Activated naive CD4-positive, alpha-beta T cell treated with anti-CD3 and anti-CD28 coated beads for 36 hours (primary cell): ENCODE measurements around the gene NOTCH2. TPM values are rescaled to one million over a fixed set of nuclear protein-coding genes. Genes with fewer than 3 reads are reported as not detected.
A peak's percentile ranks its signal among the peaks of the same experiment; 100 is the strongest.

Experiments used
- CTCF ChIA-PET: fragments of 350-600 bp; sonication (Branson Sonifier 250); formaldehyde crosslinking; loops from one replicate; lab custom pipeline; 2021; ENCODE audit warnings: antibody characterized with exemption; lab: Charles Lee
- DNase-seq: peaks from one replicate; pipeline ENCODE4 v3.0.0-alpha.2; 2020
- H3K27ac Mint-ChIP-seq: one replicate; pipeline ENCODE4 v1.8.0; 2021; ENCODE audit warnings: mild to moderate bottlenecking, mixed read lengths
- H3K27me3 Mint-ChIP-seq: one replicate; pipeline ENCODE4 v1.8.0; 2021; ENCODE audit warnings: low read depth, mixed read lengths
- H3K36me3 Mint-ChIP-seq: one replicate; pipeline ENCODE4 v1.8.0; 2021; ENCODE audit warnings: low read depth, mixed read lengths
- H3K4me1 Mint-ChIP-seq: one replicate; pipeline ENCODE4 v1.8.0; 2021; ENCODE audit warnings: low read depth, mixed read lengths
- H3K4me3 Mint-ChIP-seq: one replicate; pipeline ENCODE4 v1.8.0; 2021; ENCODE audit warnings: mild to moderate bottlenecking, moderate library complexity, mixed read lengths
- H3K9me3 Mint-ChIP-seq: one replicate; pipeline ENCODE4 v1.8.0; 2021; ENCODE audit warnings: mixed read lengths
- intact Hi-C: fragments of 100-400 bp; cut with micrococcal nuclease; formaldehyde crosslinking; loops from one replicate; pipeline ENCODE4 v1.15.1; 2023
- total RNA-seq, 2 experiments: library from RNA; stranded (reverse); gene quantifications; one replicate each; pipeline ENCODE4 v1.2.3, GENCODE V29; 2021

Gene NOTCH2
- total RNA-seq, 2 experiments from 2014 or later, result 43.9 to 45.6 TPM

DNA sequence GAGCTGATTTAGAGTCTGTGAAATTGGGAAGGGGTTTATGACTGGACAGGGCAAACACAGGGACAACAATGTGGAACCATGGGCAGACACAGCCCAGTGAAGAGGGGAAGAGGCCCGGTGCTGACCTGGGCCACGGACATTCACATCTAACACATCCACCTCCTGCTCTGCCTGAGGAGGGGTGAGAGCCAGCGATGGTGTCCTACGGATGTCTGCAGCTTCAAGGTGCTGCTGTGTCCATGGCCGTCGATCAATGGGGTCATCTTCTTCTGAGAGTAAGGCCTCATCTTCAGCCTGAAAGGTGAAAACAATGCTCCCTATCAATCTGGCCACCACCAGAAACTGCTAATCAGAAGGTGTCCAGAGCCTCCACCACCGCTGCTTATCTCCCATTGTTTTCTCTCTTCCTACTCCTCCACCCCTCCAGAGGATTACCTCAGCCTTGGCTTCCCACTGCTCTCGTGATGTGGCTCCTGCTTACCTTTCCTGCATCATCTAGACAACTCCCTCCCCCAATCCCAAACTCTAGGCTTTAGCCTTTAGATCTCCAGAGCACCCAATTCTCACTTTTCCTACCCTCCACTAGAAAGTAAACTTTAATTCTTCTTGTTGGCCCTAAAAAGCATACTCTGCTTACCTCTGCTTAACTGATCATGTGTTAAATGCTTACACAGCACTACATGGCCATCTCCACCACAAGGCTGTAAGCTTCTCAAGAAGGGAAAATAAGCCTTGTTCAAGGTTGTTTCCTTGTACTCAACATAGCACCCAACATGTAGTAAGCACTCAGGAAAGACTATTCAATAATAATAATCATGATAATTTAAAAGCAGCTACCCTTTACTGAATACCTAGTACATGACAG lies 149.1 kb downstream of the NOTCH2 start:
- Mint-ChIP-seq H3K4me3 (no peak overlapping the region), H3K9me3 (no peaks in the 10 kb centered on the region), H3K4me1 (no peaks in the 10 kb centered on the region), H3K36me3 (peaks cover 45% of the 10 kb centered on the region), H3K27me3 (no peaks in the 10 kb centered on the region), H3K27ac (no peak overlapping the region)
- CTCF ChIA-PET, result interaction anchor here (0.7 kb wide), 1 partner anchor 51 kb away, joined by 3 read pairs; no protein-coding TSS in a partner anchor
- DNase-seq, result no peak
- intact Hi-C loops, result no loop called here

DNA sequence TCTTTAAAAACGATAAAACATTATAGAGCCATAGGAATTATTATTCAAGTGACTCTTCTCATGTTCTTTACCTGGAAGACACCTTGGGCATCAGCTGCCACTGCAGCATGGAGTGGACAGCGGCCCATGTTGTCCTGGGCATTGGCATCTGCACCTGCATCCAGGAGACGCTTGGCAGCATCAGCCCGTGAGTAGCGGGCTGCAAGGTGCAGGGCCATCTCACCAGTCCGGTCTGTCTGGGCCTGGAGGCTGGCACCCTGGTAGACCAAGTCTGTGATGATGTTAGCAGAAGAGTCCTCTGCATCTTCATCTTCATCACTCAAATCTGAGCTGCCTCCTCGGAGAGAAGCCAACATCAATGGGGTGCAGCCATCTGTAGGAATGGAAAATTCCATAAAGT lies 150.2 kb downstream of the NOTCH2 start:
- H3K4me3 Mint-ChIP-seq, result no peak overlapping the region
- no peak for DNase-seq
- no peaks in the 10 kb centered on the region for H3K27me3 Mint-ChIP-seq
- no peaks in the 10 kb centered on the region for H3K4me1 Mint-ChIP-seq
- CTCF ChIA-PET, result no interaction called here
- intact Hi-C loops, result no loop called here
- no peak overlapping the region for H3K27ac Mint-ChIP-seq
- H3K9me3 Mint-ChIP-seq, result no peaks in the 10 kb centered on the region
- H3K36me3 Mint-ChIP-seq, result peaks cover 49% of the 10 kb centered on the region

DNA sequence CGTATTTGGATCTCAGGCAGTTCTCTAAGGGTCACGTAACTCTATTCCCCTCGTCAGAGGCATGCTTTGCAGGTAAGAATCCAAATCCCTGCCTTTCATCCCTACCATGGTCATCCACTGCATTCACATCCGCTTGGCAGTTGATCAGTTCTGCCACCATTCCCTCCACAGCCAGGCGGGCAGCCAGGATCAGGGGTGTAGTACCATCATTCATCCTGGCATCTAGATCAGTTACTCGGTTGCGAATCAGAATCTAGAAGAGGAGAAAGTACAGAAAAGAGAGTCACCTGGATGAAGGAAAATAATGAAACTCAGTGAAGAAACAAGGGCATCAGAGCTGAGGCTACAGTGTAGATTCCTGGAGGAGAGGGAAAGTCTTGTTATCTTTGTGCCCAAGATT lies 151.2 kb downstream of the NOTCH2 start:
- H3K4me1 Mint-ChIP-seq, result no peaks in the 10 kb centered on the region
- no peak overlapping the region for H3K27ac Mint-ChIP-seq
- DNase-seq, result no peak
- peaks cover 48% of the 10 kb centered on the region for H3K36me3 Mint-ChIP-seq
- CTCF ChIA-PET, result no interaction called here
- H3K9me3 Mint-ChIP-seq, result no peaks in the 10 kb centered on the region
- H3K27me3 Mint-ChIP-seq, result no peaks in the 10 kb centered on the region
- intact Hi-C loops, result no loop called here
- H3K4me3 Mint-ChIP-seq, result no peak overlapping the region

DNA sequence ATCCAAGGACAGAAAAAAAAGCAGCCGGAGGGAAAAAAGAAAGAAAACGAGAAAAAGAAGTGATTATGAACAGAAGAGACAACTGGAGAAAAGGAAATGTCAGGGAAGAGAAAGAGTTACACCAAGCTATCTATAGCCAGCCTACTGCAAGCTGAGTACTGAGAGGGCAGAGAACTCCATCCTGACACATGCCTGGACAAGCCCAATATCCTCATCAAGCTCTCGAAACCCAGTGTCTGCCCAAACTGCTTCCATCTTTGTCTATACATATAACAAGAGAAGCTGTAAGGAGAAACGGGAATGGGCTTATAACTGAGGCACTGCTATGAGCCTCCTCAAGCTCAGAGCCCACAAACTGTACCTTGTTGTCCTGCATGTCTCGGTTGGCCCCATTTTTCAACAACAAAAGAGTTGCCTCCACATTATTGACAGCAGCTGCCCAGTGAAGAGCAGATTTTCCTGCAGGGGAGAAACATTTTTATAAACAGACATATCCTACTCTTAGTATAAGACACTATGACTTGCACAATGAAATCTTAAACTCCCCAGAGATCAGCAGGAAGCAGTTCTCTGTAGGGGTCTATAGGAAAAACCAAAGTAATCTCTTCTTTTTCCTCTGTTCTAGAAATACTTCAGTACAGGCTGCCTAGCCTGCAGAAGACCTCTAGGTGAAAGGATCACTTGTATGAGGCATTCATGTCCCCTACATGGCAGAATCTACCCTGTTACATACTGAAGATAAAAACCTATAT lies 152.0 kb downstream of the NOTCH2 start:
- H3K36me3 Mint-ChIP-seq, result peaks cover 47% of the 10 kb centered on the region
- no peak overlapping the region for H3K4me3 Mint-ChIP-seq
- peak overlapping the region; percentile 16 for H3K27ac Mint-ChIP-seq
- no peaks in the 10 kb centered on the region for H3K9me3 Mint-ChIP-seq
- H3K4me1 Mint-ChIP-seq, result no peaks in the 10 kb centered on the region
- no peaks in the 10 kb centered on the region for H3K27me3 Mint-ChIP-seq
- intact Hi-C loops, result no loop called here
- CTCF ChIA-PET, result interaction anchor here (1.2 kb wide), 1 partner anchor 51 kb away, joined by 3 read pairs; no protein-coding TSS in a partner anchor
- DNase-seq, result no peak

DNA sequence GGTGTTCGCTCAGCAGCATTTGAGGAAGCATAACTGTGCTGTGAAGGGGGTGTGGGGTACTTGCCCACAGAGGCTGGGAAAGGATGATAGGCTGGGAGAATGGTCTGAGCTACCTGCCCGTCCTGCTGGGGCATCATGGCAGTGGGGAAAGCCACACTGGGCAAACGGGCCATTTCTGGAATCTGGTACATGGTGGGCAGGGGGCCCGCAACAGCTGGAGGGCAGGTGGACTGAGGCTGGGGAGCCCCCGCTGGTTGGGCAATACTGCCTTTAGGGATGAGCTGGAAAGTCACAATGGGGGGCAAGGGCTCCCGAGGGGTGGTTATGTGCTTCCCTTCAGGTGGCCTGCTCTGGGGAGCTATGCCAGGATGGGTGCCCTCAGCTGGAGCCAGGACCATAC lies 153.9 kb downstream of the NOTCH2 start:
- peaks cover 42% of the 10 kb centered on the region for H3K36me3 Mint-ChIP-seq
- no peaks in the 10 kb centered on the region for H3K4me1 Mint-ChIP-seq
- CTCF ChIA-PET, result interaction anchor here (1.6 kb wide), 1 partner anchor 33 kb away, joined by 4 read pairs; no protein-coding TSS in a partner anchor
- intact Hi-C loops, result no loop called here
- no peaks in the 10 kb centered on the region for H3K9me3 Mint-ChIP-seq
- H3K4me3 Mint-ChIP-seq, result no peak overlapping the region
- no peak overlapping the region for H3K27ac Mint-ChIP-seq
- no peak for DNase-seq
- H3K27me3 Mint-ChIP-seq, result no peaks in the 10 kb centered on the region

DNA sequence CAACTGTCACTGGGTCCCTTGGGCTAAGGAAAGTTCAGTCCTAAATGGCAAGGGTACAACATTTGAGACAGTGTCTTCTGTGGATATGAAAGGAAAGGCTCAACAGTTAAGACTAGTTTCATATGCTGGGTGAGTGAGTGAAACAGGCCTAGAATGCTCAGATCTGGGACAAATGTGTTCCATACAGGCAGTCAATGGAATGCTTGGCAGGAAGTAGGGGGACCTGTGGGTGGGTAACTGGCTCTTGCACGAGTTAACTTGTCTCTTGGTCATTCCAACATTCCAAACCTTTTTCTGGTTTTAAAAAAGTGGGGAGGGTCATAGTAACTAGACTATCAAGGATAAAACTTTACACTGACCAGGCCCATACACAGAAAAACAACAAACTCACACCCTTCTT lies 155.4 kb downstream of the NOTCH2 start:
- no peaks in the 10 kb centered on the region for H3K4me1 Mint-ChIP-seq
- no peak overlapping the region for H3K27ac Mint-ChIP-seq
- H3K36me3 Mint-ChIP-seq, result peaks cover 39% of the 10 kb centered on the region

DNA sequence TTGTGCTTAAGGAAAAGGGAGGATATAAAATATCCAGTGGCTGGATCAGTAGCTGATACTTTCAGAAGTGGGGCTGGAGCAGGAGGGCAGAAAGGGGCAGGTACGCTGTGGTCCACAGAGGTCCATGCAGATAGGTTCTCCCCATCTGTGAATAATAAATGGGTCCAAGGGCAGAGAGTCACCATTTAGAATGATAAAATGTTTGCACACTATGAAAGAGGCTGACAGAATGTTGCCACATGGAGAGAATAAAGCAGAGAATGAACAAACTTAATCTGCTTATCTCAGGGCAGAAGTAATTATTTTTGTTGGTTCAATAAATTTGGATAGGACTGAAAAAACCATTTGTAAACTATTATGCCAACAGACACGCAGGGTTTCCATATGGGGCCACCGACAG lies 156.5 kb downstream of the NOTCH2 start:
- Mint-ChIP-seq H3K27me3 (no peaks in the 10 kb centered on the region), H3K27ac (no peak overlapping the region), H3K9me3 (no peaks in the 10 kb centered on the region), H3K4me3 (no peak overlapping the region), H3K36me3 (peaks cover 35% of the 10 kb centered on the region), H3K4me1 (no peaks in the 10 kb centered on the region)
- intact Hi-C loops, result no loop called here
- CTCF ChIA-PET, result no interaction called here
- no peak for DNase-seq

More for the DNA sequence above, 155.4 kb downstream of the NOTCH2 start:
- Mint-ChIP-seq H3K4me3 (no peak overlapping the region), H3K9me3 (no peaks in the 10 kb centered on the region), H3K27me3 (no peaks in the 10 kb centered on the region)
- CTCF ChIA-PET, result no interaction called here
- DNase-seq, result no peak
- intact Hi-C loops, result no loop called here

DNA sequence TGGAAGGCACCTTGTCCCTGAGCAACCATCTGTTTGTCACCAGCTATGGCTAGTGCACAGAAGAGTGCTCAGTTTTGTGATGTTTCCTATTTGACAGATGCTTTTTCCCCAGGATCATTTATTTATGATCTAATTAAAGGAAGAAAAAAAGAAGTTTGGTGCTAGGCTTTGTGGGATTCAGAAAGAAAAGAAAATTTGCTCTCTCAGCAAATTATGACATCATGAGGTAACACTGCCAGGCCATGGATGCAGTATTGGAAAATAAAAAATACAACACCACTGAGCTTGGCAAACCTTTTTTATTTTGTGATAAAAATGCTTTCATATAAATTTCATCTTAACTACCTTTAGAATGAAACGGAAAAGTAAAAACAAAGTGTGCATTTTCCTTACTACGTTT lies 157.7 kb downstream of the NOTCH2 start:
- DNase-seq, result no peak
- Mint-ChIP-seq H3K4me1 (no peaks in the 10 kb centered on the region), H3K27ac (no peak overlapping the region), H3K36me3 (peaks cover 30% of the 10 kb centered on the region), H3K9me3 (no peaks in the 10 kb centered on the region), H3K4me3 (no peak overlapping the region), H3K27me3 (no peaks in the 10 kb centered on the region)
- CTCF ChIA-PET, result no interaction called here
- intact Hi-C loops, result no loop called here

DNA sequence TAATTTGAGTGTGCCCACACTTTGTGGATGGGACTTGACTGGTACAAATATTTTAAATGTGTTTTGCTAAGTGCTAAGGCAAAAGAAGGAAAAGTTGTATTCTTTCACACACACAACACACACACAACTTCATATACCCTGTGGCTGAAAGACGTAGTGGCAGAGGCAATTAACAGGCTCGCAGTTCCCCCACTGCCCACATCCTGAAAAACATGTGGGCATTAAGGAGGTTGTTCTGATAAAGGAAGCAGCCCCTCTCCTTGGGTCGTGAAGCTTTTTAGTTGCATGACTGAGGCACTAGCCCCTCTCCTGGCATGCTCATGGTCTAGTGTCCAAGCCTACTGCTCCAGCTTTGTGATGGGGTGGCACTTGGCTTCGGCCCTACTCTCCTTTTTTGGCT lies 158.8 kb downstream of the NOTCH2 start:
- Mint-ChIP-seq H3K9me3 (no peaks in the 10 kb centered on the region), H3K4me3 (no peak overlapping the region), H3K27me3 (no peaks in the 10 kb centered on the region), H3K27ac (no peak overlapping the region), H3K4me1 (no peaks in the 10 kb centered on the region), H3K36me3 (peaks cover 19% of the 10 kb centered on the region)
- CTCF ChIA-PET, result interaction anchor here (1.1 kb wide), 1 partner anchor 85 kb away, joined by 3 read pairs; no protein-coding TSS in a partner anchor
- DNase-seq, result no peak
- intact Hi-C loops, result no loop called here

DNA sequence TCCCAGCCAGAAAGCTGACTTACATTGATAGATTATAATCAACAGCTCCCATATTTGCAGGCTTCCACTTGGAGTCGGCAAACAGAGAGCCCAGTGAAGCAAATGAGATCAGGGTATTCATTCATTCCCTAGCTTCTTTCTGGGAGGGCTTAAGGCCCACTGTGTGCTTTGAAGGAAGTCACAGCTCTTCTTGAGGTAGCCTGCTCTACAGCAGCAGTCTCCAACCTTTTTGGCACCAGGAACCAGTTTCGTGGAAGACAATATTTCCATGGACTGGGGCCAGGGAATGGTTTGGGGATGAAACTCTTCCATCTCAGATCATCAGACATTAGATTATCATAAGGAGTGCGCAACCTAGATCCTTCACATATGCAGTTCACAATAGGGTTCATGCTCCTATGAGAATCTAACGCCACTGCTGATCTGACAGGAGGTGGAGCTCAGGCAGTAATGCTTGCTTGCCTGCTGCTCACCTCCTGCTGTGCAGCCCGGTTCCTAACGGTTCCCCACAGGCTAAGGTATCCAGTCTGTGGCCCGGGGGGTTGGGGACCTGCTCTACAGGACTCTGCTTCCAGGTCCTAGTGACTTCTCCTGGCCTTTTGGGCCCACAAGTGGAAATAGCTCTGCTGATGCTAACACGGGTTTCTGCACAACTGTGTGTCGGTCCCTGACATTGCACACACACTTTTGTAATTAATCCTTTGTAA lies 159.4 kb downstream of the NOTCH2 start:
- H3K4me1 Mint-ChIP-seq, result no peaks in the 10 kb centered on the region
- H3K9me3 Mint-ChIP-seq, result no peaks in the 10 kb centered on the region
- no peak overlapping the region for H3K27ac Mint-ChIP-seq
- DNase-seq, result no peak
- no peaks in the 10 kb centered on the region for H3K27me3 Mint-ChIP-seq
- peaks cover 13% of the 10 kb centered on the region for H3K36me3 Mint-ChIP-seq
- H3K4me3 Mint-ChIP-seq, result no peak overlapping the region
- intact Hi-C loops, result no loop called here
- CTCF ChIA-PET, result interaction anchor here (1.0 to 1.1 kb wide), 2 partner anchors 85 to 166 kb away, joined by 3 read pairs; no protein-coding TSS in a partner anchor

DNA sequence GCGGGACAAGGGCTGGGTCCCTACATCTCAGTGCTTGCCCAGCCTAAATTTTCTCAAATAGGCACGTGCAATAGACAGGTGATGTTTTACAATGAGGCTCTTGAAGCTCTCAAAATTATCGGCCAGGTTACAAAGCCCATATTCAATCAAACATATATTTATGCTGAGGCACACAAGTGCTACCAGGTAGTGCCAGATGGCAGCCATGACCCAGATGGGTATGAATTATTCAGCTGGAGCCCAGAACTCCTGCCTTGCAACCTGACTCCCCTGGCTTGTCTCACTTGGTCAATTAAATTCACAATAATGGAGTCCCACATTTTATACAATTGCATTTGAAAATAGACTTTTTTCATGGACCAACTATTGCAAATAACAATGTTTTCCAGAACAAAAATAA lies 160.8 kb downstream of the NOTCH2 start:
- Mint-ChIP-seq H3K36me3 (peaks cover 8% of the 10 kb centered on the region), H3K9me3 (peaks cover 2% of the 10 kb centered on the region), H3K27me3 (peaks cover 5% of the 10 kb centered on the region), H3K4me1 (no peaks in the 10 kb centered on the region), H3K4me3 (no peak overlapping the region), H3K27ac (no peak overlapping the region)
- CTCF ChIA-PET, result no interaction called here
- no peak for DNase-seq
- intact Hi-C loops, result no loop called here
